ENCODE measurements around the gene REXO4. TPM values are rescaled to one million over a fixed set of nuclear protein-coding genes. Genes with fewer than 3 reads are reported as not detected.

The REXO4 gene, protein sequence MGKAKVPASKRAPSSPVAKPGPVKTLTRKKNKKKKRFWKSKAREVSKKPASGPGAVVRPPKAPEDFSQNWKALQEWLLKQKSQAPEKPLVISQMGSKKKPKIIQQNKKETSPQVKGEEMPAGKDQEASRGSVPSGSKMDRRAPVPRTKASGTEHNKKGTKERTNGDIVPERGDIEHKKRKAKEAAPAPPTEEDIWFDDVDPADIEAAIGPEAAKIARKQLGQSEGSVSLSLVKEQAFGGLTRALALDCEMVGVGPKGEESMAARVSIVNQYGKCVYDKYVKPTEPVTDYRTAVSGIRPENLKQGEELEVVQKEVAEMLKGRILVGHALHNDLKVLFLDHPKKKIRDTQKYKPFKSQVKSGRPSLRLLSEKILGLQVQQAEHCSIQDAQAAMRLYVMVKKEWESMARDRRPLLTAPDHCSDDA
- 14.5 and 16.3 TPM in 2 replicates for total RNA-seq

DNA sequence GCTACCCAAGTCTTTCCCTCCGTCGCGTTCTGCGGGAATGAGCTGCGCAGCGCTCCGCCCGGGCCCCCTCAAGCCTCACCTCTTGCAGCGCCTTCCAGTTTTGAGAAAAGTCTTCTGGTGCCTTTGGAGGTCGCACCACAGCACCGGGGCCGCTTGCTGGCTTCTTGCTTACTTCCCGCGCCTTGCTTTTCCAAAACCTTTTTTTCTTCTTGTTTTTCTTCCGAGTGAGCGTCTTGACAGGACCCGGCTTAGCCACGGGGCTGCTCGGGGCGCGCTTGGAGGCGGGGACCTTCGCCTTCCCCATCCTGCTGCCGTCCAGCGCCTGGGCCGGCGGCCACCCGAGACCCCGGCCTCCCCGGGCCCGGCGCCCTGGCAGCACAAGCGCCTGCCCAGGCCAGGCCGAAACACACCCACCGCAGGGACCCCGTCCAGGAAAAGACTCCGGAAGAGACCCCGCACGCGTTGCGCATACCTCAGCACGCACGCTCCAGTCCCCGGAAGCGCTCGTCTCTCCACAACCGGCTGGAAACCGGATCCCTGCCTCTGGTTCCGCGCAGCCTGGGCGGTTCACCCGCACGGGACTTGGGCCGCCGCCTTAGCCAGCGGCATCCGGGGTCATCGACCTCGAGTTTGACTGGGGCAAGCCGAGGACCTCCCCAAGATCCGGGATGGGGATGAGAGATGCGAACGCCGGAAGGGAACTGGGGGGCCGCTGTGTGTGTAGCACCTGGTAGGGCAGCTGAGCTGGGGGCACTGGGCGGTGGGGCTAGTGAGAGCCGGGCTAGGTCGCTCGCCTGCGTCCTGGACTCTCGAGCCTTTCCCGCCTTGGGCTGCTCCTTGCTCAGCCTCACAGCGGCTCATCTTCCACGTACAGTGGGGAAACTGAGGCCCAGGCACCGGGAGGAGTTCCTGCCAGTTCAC is at the start of gene REXO4:
Gene REXO4, minus strand, starts transcription at position 470 of the 921 bp plus-strand sequence. Its CDS starts 166 bp downstream, at position 304.

DNA sequence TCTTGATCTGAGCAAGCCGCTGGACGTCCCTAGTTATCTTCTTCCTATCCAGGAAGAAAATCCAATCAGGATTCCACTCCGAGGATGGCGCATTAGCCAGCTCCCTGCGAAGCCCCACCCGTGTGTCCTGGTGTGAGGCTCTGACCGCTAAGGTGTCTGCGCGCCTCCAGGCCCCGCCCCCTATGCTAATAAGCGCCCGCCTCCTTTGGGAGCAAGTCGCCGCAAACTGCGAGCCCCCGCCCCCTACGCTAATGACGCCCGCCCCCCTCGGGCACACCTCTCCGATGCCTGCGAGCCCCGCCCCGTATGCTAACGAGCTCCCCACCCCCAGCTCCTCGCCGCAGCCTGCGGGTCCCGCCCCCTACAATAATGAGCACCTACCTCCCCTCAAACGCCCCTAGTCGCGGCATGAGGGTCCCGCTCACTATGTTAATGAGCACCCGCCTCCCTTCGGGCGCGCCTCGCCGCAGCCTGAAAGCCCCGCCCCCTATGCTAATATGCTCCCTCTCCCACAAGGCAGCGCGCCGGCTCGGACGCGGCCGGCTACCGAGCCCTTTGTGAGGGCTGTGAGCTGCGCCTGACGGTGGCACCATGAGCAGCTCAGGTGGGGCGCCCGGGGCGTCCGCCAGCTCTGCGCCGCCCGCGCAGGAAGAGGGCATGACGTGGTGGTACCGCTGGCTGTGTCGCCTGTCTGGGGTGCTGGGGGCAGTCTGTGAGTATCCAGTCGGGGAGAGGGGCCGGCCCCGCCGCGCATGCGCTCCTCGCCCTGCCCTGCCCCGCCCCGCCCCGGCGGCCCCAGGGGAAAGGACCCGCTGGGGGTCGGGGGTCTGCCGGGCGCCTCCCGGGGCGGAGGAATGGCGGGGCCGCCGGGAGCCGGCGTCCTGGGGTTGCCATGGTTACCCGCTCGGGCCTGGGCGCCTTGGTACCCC is 41.9 kb upstream of the REXO4 start, which contains the start of gene CACFD1:
Gene CACFD1, plus strand, starts transcription at position 503 of the 929 bp plus-strand sequence. Its CDS starts 89 bp downstream, at position 592.

DNA sequence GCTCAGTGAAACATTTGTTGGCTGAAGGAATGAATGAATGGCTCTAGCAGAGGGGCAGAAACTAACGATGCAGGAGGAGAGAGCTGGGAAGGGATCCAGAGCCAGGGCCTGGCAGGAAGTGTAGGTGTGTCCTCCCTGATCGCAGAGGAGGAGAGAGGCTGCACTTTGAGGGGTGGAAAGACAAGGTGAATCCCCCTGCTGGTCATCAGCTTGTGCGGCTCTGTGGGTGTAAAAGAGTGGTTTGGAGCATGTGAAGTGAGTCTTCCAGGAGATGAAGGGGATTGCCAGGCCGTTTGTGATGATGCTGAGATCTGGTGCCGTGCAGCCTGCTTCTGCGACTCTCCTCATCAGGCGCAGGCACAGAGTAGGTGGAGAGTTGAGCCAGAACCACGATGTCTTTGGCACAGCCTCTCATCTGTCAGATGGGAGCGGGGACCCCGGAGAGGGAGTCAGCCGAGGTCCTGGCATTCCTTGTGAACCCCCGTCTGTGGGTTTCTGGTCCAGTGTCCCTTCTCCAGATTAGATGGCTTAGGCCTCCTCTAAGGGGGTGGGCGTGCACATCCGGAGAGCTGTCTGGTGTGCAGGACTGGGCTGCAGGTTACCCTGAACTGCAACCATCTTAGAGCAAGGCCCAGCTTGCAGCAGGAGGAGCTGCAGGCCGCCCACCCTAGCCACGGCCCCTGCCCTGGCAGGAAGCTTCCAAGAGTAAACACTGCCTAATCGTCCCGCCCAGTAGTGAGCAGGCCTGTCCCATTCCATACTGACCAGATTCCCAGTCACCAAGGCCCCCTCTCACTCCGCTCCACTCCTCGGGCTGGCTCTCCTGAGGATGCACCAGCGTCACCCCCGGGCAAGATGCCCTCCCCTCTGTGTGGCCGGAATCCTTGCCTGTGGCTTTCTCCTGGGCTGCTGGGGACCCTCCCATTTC is 4.1 kb upstream of the REXO4 start, which contains the start of gene ADAMTS13:
Gene ADAMTS13, plus strand, starts transcription at position 753 of the 928 bp plus-strand sequence. Its CDS starts 77 bp downstream, at position 830.

DNA sequence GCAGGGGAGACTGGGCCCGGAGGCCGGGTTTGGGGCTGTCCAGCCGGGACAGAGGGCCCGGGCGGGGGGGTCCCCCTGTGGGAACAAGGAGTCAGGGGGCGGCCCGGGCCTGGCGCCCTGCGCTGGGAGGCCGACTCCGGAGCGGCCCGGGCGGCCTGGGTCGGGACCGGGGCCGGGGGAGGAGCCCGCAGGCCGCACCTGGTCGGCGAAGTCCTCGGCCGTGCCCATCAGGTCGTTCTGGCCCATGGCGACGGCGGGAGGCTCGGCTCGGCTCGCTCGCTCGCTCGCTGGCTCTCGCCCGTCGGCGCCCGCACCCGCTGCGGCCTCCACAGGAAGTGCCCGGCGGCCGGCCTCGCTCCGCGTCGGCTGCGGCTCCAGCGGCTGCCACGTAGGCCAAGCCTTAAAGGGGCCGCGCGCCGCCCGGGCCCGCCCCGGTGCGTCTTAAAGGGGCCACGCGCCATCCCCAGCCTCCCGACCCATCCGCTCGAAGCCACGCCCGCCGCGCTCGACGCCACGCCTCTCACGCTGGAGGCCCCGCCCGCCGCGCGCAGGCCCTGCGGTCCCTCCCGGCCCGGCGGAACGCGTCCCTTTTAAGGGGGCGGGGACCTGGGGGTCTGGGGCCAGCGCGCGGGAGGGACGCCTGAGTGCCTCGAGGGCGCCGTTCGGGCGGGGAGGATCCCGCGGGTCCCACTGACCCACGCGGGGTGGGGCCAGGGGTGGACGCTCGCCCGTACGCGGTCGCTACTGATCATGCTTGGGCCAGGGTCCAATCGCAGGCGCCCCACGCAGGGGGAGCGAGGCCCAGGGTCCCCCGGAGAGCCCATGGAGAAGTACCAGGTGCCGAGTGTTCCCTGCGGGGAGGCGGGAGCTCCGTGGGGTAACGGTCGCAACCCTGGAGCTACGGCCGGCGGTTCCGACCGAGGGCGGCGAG is 41.8 kb downstream of the REXO4 start, which contains the start of the genes STKLD1 and SURF4:
Gene STKLD1, plus strand, starts transcription at position 643 of the 931 bp plus-strand sequence. Its CDS starts 108 bp downstream, at position 751.
Gene SURF4, minus strand, starts transcription at position 337 of the 931 bp plus-strand sequence. Its CDS starts 91 bp downstream, at position 246.

DNA sequence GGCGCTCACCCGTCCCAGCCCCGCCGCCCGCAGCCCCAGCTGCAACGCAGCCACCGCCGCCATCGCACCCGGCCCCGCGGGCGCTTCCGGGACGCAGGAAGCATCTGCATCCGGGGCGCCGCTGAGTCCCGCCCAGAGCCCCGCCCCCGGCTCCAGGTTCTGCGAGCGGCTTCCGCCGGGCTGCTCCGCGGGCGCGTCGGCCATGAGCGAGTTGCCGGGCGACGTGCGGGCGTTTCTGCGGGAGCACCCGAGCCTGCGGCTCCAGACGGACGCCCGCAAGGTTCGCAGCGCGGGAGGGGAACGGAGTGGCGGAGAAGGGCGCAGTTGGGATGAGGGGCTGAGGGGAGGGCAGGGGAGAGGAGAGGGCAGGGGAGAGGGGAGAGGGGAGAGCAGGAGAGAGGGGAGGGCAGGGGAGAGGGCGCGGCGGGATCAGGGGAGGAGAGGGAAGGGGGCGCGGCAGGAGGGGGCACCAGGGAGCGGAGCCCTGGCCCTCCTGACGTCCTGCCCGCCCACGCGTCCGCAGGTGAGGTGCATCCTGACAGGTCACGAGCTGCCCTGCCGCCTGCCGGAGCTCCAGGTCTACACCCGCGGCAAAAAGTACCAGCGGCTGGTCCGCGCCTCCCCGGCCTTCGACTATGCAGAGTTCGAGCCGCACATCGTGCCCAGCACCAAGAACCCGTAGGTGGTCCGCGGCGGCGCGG is 61.3 kb downstream of the REXO4 start, which contains the start of the genes SURF1 and SURF2:
Gene SURF1, minus strand, starts transcription at position 97 of the 701 bp plus-strand sequence. Its CDS starts 34 bp downstream, at position 63.
Gene SURF2, plus strand, starts transcription at position 160 of the 701 bp plus-strand sequence. Its CDS starts 43 bp downstream, at position 203.

Other genes with a start within 250 kb of the REXO4 start
- gene OBP2B, start 208.8 kb downstream of the REXO4 start, total RNA-seq = not detected in 2 replicates
- gene ABO, start 142.8 kb downstream of the REXO4 start, total RNA-seq = not detected in 2 replicates
- gene SURF6, start 81.8 kb downstream of the REXO4 start, total RNA-seq = 7.4 and 11.6 TPM in 2 replicates
- 7.7 and 9.5 TPM in 2 replicates for gene MED22, start 69.9 kb downstream of the REXO4 start, total RNA-seq
- 2,732 and 3,145 TPM in 2 replicates for gene RPL7A, start 69.8 kb downstream of the REXO4 start, total RNA-seq
- gene SURF1, start 61.5 kb downstream of the REXO4 start, total RNA-seq = 35.4 and 45.7 TPM in 2 replicates
- 9.8 and 11.6 TPM in 2 replicates for gene SURF2, start 61.5 kb downstream of the REXO4 start, total RNA-seq
- 474 and 583 TPM in 2 replicates for gene SURF4, start 42.0 kb downstream of the REXO4 start, total RNA-seq
- 0.55 and 0.57 TPM in 2 replicates for gene STKLD1, start 41.6 kb downstream of the REXO4 start, total RNA-seq
- 1.00 and 2.2 TPM in 2 replicates for gene ADAMTS13, start 4.4 kb upstream of the REXO4 start, total RNA-seq
- 6.5 and 8.4 TPM in 2 replicates for gene CACFD1, start 42.0 kb upstream of the REXO4 start, total RNA-seq
- 12.9 and 14.1 TPM in 2 replicates for gene SLC2A6, start 61.1 kb upstream of the REXO4 start, total RNA-seq
- not detected in 2 replicates for gene MYMK, start 106.9 kb upstream of the REXO4 start, total RNA-seq
- gene ADAMTSL2, start 116.7 kb upstream of the REXO4 start, total RNA-seq = 2.3 TPM in 2 replicates
- 0.18 and 0.28 TPM in 2 replicates for gene FAM163B, start 191.4 kb upstream of the REXO4 start, total RNA-seq
- gene DBH, start 218.4 kb upstream of the REXO4 start, total RNA-seq = not detected in 2 replicates